ENCODE measurements around the gene TIPARP. TPM values are rescaled to one million over a fixed set of nuclear protein-coding genes. Genes with fewer than 3 reads are reported as not detected.
"Not testable (repeated sequence)": the region's sequence is repeated elsewhere in the genome, so short reads cannot be mapped to it uniquely, and the experiment has no call there.

Gene TIPARP
- total RNA-seq, 1 donor from 2014 or later = 58.0 TPM

- intact Hi-C loops (cut with DNase I) = no loop called here
- Histone ChIP-seq H3K36me3 (no peaks in the 10 kb centered on the region), H3K9me3 (no peaks in the 10 kb centered on the region), H3K4me1 (peaks cover 11% of the 10 kb centered on the region), H3K4me3 (no peak overlapping the region), H3K27ac (no peak overlapping the region), H3K27me3 (ENCODE audit: low read depth) (no peaks in the 10 kb centered on the region)
- ATAC-seq (no peak), DNase-seq (no peak)
- TF ChIP-seq, protein P1, sequence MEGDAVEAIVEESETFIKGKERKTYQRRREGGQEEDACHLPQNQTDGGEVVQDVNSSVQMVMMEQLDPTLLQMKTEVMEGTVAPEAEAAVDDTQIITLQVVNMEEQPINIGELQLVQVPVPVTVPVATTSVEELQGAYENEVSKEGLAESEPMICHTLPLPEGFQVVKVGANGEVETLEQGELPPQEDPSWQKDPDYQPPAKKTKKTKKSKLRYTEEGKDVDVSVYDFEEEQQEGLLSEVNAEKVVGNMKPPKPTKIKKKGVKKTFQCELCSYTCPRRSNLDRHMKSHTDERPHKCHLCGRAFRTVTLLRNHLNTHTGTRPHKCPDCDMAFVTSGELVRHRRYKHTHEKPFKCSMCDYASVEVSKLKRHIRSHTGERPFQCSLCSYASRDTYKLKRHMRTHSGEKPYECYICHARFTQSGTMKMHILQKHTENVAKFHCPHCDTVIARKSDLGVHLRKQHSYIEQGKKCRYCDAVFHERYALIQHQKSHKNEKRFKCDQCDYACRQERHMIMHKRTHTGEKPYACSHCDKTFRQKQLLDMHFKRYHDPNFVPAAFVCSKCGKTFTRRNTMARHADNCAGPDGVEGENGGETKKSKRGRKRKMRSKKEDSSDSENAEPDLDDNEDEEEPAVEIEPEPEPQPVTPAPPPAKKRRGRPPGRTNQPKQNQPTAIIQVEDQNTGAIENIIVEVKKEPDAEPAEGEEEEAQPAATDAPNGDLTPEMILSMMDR (IDR thresholded peaks at IDR 0.05) = no peak
Measured at GRCh38 chr3:156648086-156648485, 26.3 kb upstream of the TIPARP start.

- TF ChIP-seq, protein P1 (IDR thresholded peaks at IDR 0.05) = no peak
- Histone ChIP-seq H3K4me1 (no peaks in the 10 kb centered on the region), H3K27me3 (ENCODE audit: low read depth) (no peaks in the 10 kb centered on the region), H3K36me3 (no peaks in the 10 kb centered on the region), H3K27ac (no peak overlapping the region), H3K9me3 (no peaks in the 10 kb centered on the region), H3K4me3 (no peak overlapping the region)
- DNase-seq (no peak), ATAC-seq (no peak)
- intact Hi-C loops (cut with DNase I) = no loop called here
Measured at GRCh38 chr3:156649681-156650080, 24.7 kb upstream of the TIPARP start.

DNA sequence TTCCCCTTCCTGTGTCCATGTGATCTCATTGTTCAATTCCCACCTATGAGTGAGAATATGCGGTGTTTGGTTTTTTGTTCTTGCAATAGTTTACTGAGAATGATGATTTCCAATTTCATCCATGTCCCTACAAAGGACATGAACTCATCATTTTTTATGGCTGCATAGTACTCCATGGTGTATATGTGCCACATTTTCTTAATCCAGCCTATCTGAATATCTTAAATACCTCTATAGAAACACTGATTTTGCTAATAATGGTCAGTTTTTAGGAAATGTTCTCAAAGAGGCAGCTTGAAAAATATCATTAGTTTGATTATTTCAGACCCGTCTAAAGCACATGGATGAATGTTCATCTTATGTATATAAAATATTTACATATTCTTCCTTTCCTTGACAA, 21.7 kb upstream of the TIPARP start:
- H3K4me1 ChIP-seq; H3K36me3 ChIP-seq; H3K9me3 ChIP-seq; DNase-seq; intact Hi-C loops (cut with DNase I); H3K27me3 ChIP-seq (ENCODE audit: low read depth); H3K27ac ChIP-seq; H3K4me3 ChIP-seq; ATAC-seq: not testable (repeated sequence)

DNA sequence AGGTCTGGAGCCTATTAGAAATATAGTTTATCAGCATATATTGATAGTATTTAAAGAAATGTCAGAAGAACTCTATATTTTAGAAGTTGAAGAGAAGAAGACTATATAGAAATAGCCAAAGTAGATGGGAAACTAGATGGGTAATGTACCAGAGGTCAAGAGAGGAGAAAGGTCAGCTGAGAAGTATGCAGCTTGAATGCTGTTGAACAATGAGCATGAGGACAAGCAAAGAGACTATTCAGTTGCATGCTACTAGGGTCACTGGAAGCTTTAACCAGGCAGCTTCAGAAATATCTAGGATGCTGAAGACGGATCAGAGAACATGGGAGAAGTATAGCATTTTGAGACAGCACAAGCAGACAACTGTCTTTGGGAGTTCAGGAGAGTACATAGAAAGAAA, 19.6 kb upstream of the TIPARP start:
- Histone ChIP-seq H3K4me3 (no peak overlapping the region), H3K27me3 (ENCODE audit: low read depth) (no peaks in the 10 kb centered on the region), H3K36me3 (no peaks in the 10 kb centered on the region), H3K4me1 (no peaks in the 10 kb centered on the region), H3K27ac (no peak overlapping the region), H3K9me3 (no peaks in the 10 kb centered on the region)
- DNase-seq (no peak), ATAC-seq (no peak)
- intact Hi-C loops (cut with DNase I) = no loop called here
- TF ChIP-seq, protein P1 (IDR thresholded peaks at IDR 0.05) = no peak

GRCh38 chr3:156655819-156656550, 18.4 kb upstream of the TIPARP start:
- ATAC-seq = no peak
- Histone ChIP-seq H3K9me3 (no peaks in the 10 kb centered on the region), H3K27ac (no peak overlapping the region), H3K27me3 (ENCODE audit: low read depth) (no peaks in the 10 kb centered on the region), H3K36me3 (no peaks in the 10 kb centered on the region), H3K4me1 (no peaks in the 10 kb centered on the region), H3K4me3 (no peak overlapping the region)
- intact Hi-C loops (cut with DNase I) = no loop called here
- TF ChIP-seq, protein P1 (IDR thresholded peaks at IDR 0.05) = no peak
- no peak for DNase-seq

DNA sequence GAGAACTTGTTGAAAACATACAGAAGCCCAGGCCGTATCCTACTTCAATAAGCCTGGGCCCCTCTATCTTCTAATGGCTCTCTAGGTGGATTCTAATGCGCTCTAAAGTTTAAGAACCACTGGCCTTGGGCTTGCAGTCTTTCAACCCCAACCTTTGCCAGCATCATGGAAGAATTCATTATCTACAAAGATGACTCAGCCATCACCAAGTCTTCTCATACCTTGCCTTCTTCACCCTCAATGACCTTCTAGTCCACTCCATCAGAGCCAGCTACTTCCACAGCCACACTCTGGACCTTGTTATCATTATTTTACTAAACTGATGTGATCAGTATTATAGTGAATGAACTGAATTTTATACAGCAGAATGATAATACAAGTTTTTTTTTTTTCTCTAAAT, 16.9 kb upstream of the TIPARP start:
- intact Hi-C loops (cut with DNase I) = no loop called here
- ATAC-seq (no peak), DNase-seq (no peak)

More for the DNA sequence above, 16.9 kb upstream of the TIPARP start:
- Histone ChIP-seq H3K36me3 (no peaks in the 10 kb centered on the region), H3K4me1 (no peaks in the 10 kb centered on the region), H3K4me3 (no peak overlapping the region), H3K27ac (no peak overlapping the region), H3K9me3 (no peaks in the 10 kb centered on the region), H3K27me3 (ENCODE audit: low read depth) (no peaks in the 10 kb centered on the region)
- TF ChIP-seq, protein P1 (IDR thresholded peaks at IDR 0.05) = no peak

Measured in lower lobe of right lung (tissue), 2 donors.